NCI-H2107 (cell line): ENCODE measurements around the gene HLA-E.
"Not testable (repeated sequence)": the region's sequence is repeated elsewhere in the genome, so short reads cannot be mapped to it uniquely, and the experiment has no call there.

Source experiments
- DNase-seq: peaks from one replicate; lab custom pipeline; 2025; lab: John Stamatoyannopoulos, UW

The HLA-E gene

GRCh38 chr6:30481211-30481964 lies 7.9 kb upstream of the HLA-E start:
- DNase-seq: no peak

GRCh38 chr6:30481965-30482644 lies 7.2 kb upstream of the HLA-E start:
- DNase-seq: not testable (repeated sequence)

GRCh38 chr6:30483677-30484279 lies 5.5 kb upstream of the HLA-E start:
- DNase-seq: no peak

- no peak for DNase-seq
Measured at GRCh38 chr6:30485236-30485635, 4.1 kb upstream of the HLA-E start.

- DNase-seq: no peak
Measured at GRCh38 chr6:30487926-30488325, 1.4 kb upstream of the HLA-E start.

GRCh38 chr6:30488697-30489080 lies 620 bp upstream of the HLA-E start:
- DNase-seq: not testable (repeated sequence)

DNA sequence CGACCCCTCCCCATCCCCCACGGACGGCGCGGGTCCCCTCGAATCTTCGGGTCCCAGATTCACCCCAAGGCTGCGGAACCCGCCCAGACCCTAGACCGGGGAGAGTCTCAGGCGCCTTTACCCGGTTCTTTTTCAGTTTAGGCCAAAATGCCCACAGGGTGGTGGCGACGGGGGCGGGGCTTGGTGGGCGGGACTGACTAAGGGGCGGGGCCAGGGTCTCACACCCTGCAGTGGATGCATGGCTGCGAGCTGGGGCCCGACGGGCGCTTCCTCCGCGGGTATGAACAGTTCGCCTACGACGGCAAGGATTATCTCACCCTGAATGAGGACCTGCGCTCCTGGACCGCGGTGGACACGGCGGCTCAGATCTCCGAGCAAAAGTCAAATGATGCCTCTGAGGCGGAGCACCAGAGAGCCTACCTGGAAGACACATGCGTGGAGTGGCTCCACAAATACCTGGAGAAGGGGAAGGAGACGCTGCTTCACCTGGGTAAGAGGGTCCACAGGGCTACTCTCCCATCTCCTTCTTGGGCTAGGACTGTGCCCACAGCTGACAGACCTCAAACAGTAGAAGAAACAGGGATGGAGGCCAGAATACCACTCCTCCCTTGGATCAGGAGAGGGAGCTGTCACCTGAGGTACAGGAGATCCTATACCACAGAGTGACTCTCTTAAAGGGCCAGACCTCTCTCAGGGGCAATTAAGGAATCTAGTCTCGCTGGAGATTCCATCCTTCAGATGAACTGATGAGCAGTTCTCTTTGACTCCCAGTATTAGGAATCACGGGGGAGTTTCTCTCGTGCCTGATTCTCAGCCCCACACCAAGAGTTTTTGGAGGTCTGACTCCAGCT lies 942 bp downstream of the HLA-E start:
- DNase-seq: no peak

GRCh38 chr6:30491291-30491953 lies 2.1 kb downstream of the HLA-E start:
- not testable (repeated sequence) for DNase-seq

DNA sequence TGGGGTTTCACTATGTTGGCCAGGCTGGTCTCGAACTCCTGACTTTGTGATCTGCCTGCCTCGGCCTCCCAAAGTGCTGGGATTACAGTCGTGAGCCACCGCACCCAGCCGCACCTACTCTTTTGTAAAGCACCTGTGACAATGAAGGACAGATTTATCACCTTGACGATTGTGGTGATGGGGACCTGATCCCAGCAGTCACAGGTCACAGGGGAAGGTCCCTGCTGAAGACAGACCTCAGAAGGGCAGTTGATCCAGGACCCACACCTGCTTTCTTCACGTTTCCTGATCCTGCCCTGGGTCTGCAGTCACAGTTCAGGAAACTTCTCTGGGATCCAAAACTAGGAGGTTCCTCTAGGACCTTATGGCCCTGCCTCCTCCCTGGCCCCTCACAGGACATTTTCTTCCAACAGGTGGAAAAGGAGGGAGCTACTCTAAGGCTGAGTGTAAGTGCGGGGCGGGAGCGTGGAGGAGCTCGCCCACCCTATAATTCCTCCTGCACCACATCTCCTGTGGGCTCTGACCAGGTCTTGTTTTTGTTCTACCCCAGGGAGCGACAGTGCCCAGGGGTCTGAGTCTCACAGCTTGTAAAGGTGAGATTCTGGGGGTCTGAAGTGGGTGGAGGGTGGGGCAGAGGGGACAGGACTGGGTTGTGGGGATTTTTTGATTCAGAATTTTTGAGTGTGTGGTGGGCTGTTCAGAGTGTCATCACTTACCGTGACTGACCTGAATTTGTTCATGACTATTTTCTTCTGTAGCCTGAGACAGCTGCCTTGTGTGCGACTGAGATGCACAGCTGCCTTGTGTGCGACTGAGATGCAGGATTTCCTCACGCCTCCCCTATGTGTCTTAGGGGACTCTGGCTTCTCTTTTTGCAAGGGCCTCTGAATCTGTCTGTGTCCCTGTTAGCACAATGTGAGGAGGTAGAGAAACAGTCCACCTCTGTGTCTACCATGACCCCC lies 3.0 kb downstream of the HLA-E start:
- DNase-seq: no peak

DNA sequence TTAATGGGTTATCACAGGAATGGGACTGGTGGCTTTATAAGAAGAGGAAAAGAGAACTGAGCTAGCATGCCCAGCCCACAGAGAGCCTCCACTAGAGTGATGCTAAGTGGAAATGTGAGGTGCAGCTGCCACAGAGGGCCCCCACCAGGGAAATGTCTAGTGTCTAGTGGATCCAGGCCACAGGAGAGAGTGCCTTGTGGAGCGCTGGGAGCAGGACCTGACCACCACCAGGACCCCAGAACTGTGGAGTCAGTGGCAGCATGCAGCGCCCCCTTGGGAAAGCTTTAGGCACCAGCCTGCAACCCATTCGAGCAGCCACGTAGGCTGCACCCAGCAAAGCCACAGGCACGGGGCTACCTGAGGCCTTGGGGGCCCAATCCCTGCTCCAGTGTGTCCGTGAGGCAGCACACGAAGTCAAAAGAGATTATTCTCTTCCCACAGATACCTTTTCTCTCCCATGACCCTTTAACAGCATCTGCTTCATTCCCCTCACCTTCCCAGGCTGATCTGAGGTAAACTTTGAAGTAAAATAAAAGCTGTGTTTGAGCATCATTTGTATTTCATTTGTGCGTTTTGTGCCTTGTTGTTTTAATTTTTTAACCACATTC lies 4.4 kb downstream of the HLA-E start:
- no peak for DNase-seq

- no peak for DNase-seq
Measured at GRCh38 chr6:30494291-30494861, 5.1 kb downstream of the HLA-E start.

DNA sequence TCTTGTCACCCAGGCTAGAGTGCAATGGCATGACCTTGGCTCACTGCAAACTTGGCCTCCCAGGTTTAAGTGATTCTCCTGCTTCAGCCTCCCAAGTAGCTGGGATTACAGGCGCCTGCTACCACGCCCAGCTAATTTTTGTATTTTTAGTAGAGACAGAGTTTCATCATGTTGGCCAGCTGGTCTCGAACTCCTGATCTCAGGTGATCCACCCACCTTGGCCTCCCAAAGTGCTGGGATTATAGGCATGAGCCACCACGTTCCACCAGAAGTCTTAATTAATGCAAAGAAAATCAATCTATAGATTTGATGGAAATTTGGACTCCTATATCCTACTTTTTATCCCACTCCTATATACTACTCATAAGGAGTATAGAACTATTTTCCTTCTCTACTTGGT lies 5.8 kb downstream of the HLA-E start:
- not testable (repeated sequence) for DNase-seq

DNA sequence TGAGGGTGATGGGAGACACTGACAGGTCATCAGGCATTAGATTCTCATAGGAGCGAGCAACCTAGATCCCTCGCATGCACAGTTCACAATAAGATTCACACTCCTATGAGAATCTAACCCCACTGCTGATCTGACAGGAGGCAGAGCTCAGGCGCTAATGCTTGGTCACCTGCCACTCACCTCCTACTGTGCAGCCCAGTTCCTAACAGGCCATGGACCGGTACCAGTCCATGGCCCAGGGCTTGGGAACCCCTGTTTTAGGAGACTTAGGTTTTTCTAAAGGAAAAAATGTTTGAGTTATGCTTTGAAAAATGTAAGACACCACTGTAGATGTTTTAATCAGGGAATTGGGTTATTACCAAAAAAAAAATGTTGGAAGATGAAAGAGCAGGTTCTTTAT lies 6.7 kb downstream of the HLA-E start:
- no peak for DNase-seq

GRCh38 chr6:30497261-30497599 lies 7.9 kb downstream of the HLA-E start:
- DNase-seq: not testable (repeated sequence)

DNA sequence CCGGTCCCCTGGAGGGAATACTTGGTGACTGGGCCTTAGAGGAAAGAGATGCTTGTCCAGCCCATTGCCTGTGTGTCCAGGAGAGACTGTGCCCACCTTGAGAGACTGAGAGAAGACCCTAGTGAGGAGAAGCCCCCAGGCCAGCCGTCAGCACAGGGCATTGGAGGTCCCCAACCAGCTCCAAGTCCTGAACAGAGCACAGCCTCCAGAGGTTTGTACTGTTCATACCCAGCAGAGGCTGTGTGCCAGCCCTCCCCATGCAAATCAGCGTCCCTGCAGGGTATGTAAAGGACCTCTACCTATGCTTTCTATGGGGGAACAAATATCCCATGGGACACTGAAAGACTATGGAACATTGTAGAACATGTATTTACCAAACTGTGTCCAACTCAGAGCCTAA lies 8.4 kb downstream of the HLA-E start:
- no peak for DNase-seq

GRCh38 chr6:30498705-30499104 lies 9.4 kb downstream of the HLA-E start:
- not testable (repeated sequence) for DNase-seq

- no peak for DNase-seq
Measured at GRCh38 chr6:30500421-30501355, 11.4 kb downstream of the HLA-E start.
